NT2/D1 (cell line): Measurements from ENCODE around the gene CAPZA2.

Experiments used
- SUZ12 ChIP-seq: IDR thresholded peaks from 2 replicates; pipeline ENCODE4 v1.6.1; 2011; ENCODE audit not compliant: insufficient read length, insufficient read depth; ENCODE audit errors: extremely low read depth
- YY1 ChIP-seq: IDR thresholded peaks from 2 replicates; pipeline ENCODE4 v1.6.1; 2011; ENCODE audit not compliant: insufficient read length, insufficient read depth
- ZNF274 ChIP-seq: IDR thresholded peaks from 2 replicates; pipeline ENCODE4 v1.6.1; 2011; ENCODE audit warnings: mild to moderate bottlenecking, low read depth, low read length

GRCh38 chr7:116840256-116840655 is 22.1 kb upstream of the CAPZA2 start:
- TF ChIP-seq SUZ12 (no peak), ZNF274 (no peak), YY1 (no peak)
